CD14-positive monocyte (primary cell): ENCODE measurements around the gene FOXK2. TPM values are rescaled to one million over a fixed set of nuclear protein-coding genes. Genes with fewer than 3 reads are reported as not detected.
"Not testable (repeated sequence)": the region's sequence is repeated elsewhere in the genome, so short reads cannot be mapped to it uniquely, and the experiment has no call there.

ENCODE experiments used
- DNase-seq, 3 donors: peaks; one replicate each; pipeline ENCODE4 v3.0.0-alpha.2; 2011 to 2022
- H2AFZ ChIP-seq: 2 replicates; pipeline ENCODE4 v1.6.0; 2012; ENCODE audit warnings: mild to moderate bottlenecking, low read depth, low read length, inconsistent platforms; ENCODE audit not compliant: insufficient read depth, poor library complexity, severe bottlenecking
- H3K27ac ChIP-seq, 2 donors: 1 replicate in 1 of 2; 2 replicates in 1 of 2; pipeline ENCODE4 v1.5.1; 2012 to 2013; ENCODE audit warnings: low read length in 2 of 2, control low read depth in 1 of 2, inconsistent platforms in 1 of 2, low read depth in 1 of 2, mild to moderate bottlenecking in 1 of 2
- H3K27me3 ChIP-seq, 2 donors: one replicate each; pipeline versions ENCODE4 v1.6.0 to v1.6.1; 2011 to 2013; ENCODE audit warnings: low read length in 2 of 2; ENCODE audit not compliant: control insufficient read depth in 2 of 2, insufficient read depth in 2 of 2
- H3K36me3 ChIP-seq, 2 donors: replicated peaks in 1 of 2; 1 replicate in 1 of 2; 2 replicates in 1 of 2; pipeline versions ENCODE4 v1.5.1 to v1.6.1; 2012 to 2013; ENCODE audit warnings: low read length in 2 of 2, control low read depth in 1 of 2, inconsistent platforms in 1 of 2, mild to moderate bottlenecking in 1 of 2; ENCODE audit not compliant: insufficient read depth in 2 of 2, control insufficient read depth in 1 of 2
- H3K4me1 ChIP-seq, 2 donors: 1 replicate in 1 of 2; 2 replicates in 1 of 2; pipeline versions ENCODE4 v1.5.1 to v1.6.1; 2012 to 2013; ENCODE audit warnings: low read length in 2 of 2, control low read depth in 1 of 2, inconsistent platforms in 1 of 2, mild to moderate bottlenecking in 1 of 2, moderate library complexity in 1 of 2; ENCODE audit not compliant: insufficient read depth in 2 of 2, control insufficient read depth in 1 of 2
- H3K4me2 ChIP-seq: replicated peaks from 2 replicates; pipeline ENCODE3; 2012; ENCODE audit warnings: low read length, moderate library complexity, mild to moderate bottlenecking; ENCODE audit not compliant: poor library complexity, severe bottlenecking; ENCODE audit errors: extremely low read depth
- H3K4me3 ChIP-seq, 3 experiments: fragments of 200-600 bp in 1 of 3; sonication (generic) in 1 of 3; replicated peaks in 1 of 3; 1 replicate in 2 of 3; 2 replicates in 1 of 3; pipeline ENCODE4 v1.5.1; 2011 to 2013; ENCODE audit warnings: low read length in 3 of 3, mild to moderate bottlenecking in 3 of 3, control low read depth in 2 of 3, low read depth in 2 of 3, inconsistent platforms in 1 of 3, moderate library complexity in 1 of 3
- H3K79me2 ChIP-seq: 2 replicates; pipeline ENCODE4 v1.6.0; 2012; ENCODE audit warnings: mild to moderate bottlenecking, control low read depth, inconsistent platforms, low read length, moderate library complexity; ENCODE audit not compliant: insufficient read depth
- H3K9ac ChIP-seq: 2 replicates; pipeline ENCODE4 v1.6.0; 2017; ENCODE audit warnings: low read length, mild to moderate bottlenecking; ENCODE audit not compliant: insufficient read depth, poor library complexity, severe bottlenecking
- H3K9me3 ChIP-seq, 2 donors: replicated peaks in 1 of 2; 1 replicate in 1 of 2; 2 replicates in 1 of 2; pipeline versions ENCODE4 v1.5.1 to v1.6.1; 2012 to 2013; ENCODE audit warnings: low read length in 2 of 2, control low read depth in 1 of 2; ENCODE audit not compliant: control insufficient read depth in 1 of 2, insufficient read depth in 1 of 2
- H4K20me1 ChIP-seq: 2 replicates; pipeline ENCODE4 v1.6.0; 2012; ENCODE audit warnings: mild to moderate bottlenecking, low read length, control low read depth, moderate library complexity; ENCODE audit not compliant: insufficient read depth
- H3K27ac Mint-ChIP-seq, 7 donors: one replicate each; pipeline ENCODE4 v1.8.0; 2020; ENCODE audit warnings: mild to moderate bottlenecking in 7 of 7, mixed read lengths in 7 of 7, moderate library complexity in 6 of 7, inconsistent platforms in 2 of 7
- H3K27me3 Mint-ChIP-seq, 3 donors: one replicate each; pipeline ENCODE4 v1.8.0; 2021 to 2022; ENCODE audit warnings: low read depth in 3 of 3, mild to moderate bottlenecking in 3 of 3, mixed read lengths in 3 of 3, moderate library complexity in 3 of 3, inconsistent platforms in 1 of 3
- H3K36me3 Mint-ChIP-seq, 2 donors: one replicate each; pipeline ENCODE4 v1.8.0; 2020; ENCODE audit warnings: mixed read lengths in 2 of 2, inconsistent platforms in 1 of 2, mild to moderate bottlenecking in 1 of 2
- H3K4me1 Mint-ChIP-seq: one replicate; pipeline ENCODE4 v1.8.0; 2020; ENCODE audit warnings: mild to moderate bottlenecking, mixed read lengths
- H3K4me3 Mint-ChIP-seq, 2 donors: one replicate each; pipeline ENCODE4 v1.8.0; 2020; ENCODE audit warnings: mild to moderate bottlenecking in 2 of 2, mixed read lengths in 2 of 2, moderate library complexity in 1 of 2
- H3K9me3 Mint-ChIP-seq, 7 donors: one replicate each; pipeline ENCODE4 v1.8.0; 2020 to 2022; ENCODE audit warnings: mixed read lengths in 7 of 7, mild to moderate bottlenecking in 6 of 7, moderate library complexity in 6 of 7, inconsistent platforms in 2 of 7
- WGBS: methylation state at CpG from one replicate; pipeline ENCODE4 v1.1.5; 2013; ENCODE audit warnings: missing lambda C conversion rate; ENCODE audit not compliant: insufficient coverage; 5-methylcytosine and 5-hydroxymethylcytosine counted together
- intact Hi-C, 2 donors: fragments of 100-400 bp; cut with micrococcal nuclease; formaldehyde crosslinking; loops; one replicate each; pipeline versions ENCODE4 v1.15.0 to v1.15.1; 2023
- polyA plus RNA-seq, 3 donors: library from polyadenylated mRNA; depleted of rRNA in 1 of 3; unstranded in 2 of 3; stranded (reverse) in 1 of 3; fragments of 300-500 nt in 2 of 3; fragments of >200 nt in 1 of 3; fragmentation: Illumina TruSeq in 2 of 3; gene quantifications; 1 replicate in 2 of 3; 2 replicates in 1 of 3; pipeline ENCODE4 v1.2.3, GENCODE V29; 2012 to 2021
- TF ChIP-seq, protein P1 (sequence below): fragments of 200-600 bp; IDR thresholded peaks from one replicate; pipeline ENCODE4 v1.8.0; 2022; ENCODE audit warnings: antibody characterized with exemption, mild to moderate bottlenecking

The FOXK2 gene
- polyA plus RNA-seq, 3 donors = 3.5 to 18.4 (median 4.7) TPM

DNA sequence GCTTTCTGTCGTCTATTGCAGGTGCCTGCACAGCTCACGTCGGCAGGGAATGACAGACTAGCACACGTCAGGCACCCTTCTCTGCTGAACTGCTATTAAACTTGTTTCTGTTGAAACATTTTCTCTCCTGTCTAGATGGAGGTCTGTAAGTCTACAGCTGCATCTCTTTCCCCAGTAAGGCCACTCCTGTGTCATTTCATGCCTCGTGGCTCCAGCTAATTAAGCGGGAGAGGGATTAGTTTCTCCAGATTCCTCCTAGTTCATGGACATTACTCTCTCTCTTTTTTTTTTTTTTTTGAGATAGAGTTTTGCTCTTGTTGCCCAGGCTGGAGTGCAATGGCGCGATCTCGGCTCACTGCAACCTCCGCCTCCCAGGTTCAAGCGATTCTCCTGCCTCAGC, 54.5 kb downstream of the FOXK2 start:
- Histone ChIP-seq H3K9ac (no peak overlapping the region), H3K36me3 (peaks cover 80 to 98% of the 10 kb centered on the region in 2 donors)

DNA sequence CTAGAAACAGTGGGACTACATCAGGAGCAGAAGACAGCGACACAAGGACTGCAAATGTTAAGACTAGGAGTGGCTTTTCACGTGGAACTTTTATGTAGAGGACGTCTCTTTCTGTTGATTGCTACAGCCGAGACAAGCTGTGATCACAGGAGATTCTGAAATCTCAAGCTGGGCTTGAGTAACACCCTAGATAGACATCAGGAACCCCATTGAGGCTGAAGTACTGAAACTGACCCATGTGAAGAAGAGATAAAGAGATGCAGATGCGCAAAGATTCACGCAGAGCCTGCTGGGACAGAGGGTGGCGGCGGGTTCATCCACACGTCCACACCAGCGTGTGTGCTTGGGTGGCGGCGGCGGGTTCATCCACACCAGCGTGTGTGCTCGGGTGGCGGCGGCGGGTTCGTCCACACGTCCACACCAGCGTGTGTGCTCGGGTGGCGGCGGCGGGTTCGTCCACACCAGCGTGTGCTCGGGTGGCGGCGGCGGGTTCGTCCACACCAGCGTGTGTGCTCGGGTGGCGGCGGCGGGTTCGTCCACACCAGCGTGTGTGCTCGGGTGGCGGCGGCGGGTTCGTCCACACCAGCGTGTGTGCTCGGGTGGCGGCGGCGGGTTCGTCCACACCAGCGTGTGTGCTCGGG, 56.2 kb downstream of the FOXK2 start:
- H3K9me3 ChIP-seq, H3K9me3 Mint-ChIP-seq, H2AFZ ChIP-seq, H3K9ac ChIP-seq, H3K4me1 ChIP-seq, intact Hi-C loops, H3K27ac Mint-ChIP-seq, H3K27ac ChIP-seq, H3K27me3 Mint-ChIP-seq, DNase-seq, H3K4me1 Mint-ChIP-seq, H3K27me3 ChIP-seq, H3K79me2 ChIP-seq, H3K4me3 Mint-ChIP-seq, H3K4me2 ChIP-seq, H3K4me3 ChIP-seq, H4K20me1 ChIP-seq: not testable (repeated sequence)
- H3K36me3 ChIP-seq = peaks cover 71 to 85% of the 10 kb centered on the region in 2 donors
- peaks cover 65 to 77% of the 10 kb centered on the region in 2 donors for H3K36me3 Mint-ChIP-seq
- WGBS = 97% methylated on average over 12 of the region's 52 CpGs

More for the DNA sequence above, 54.5 kb downstream of the FOXK2 start:
- no peak for DNase-seq
- no peaks in the 10 kb centered on the region for H3K9me3 Mint-ChIP-seq
- H3K4me2 ChIP-seq = no peak overlapping the region
- peaks cover 75 to 91% of the 10 kb centered on the region in 2 donors for H3K36me3 Mint-ChIP-seq
- peak overlapping the region in 1 of 7 donors; percentile 68 for H3K27ac Mint-ChIP-seq
- no peak overlapping the region for H3K4me3 ChIP-seq
- no peaks in the 10 kb centered on the region for H3K4me1 Mint-ChIP-seq
- 83% methylated on average over 2 of the region's 11 CpGs for WGBS
- TF ChIP-seq, protein P1, sequence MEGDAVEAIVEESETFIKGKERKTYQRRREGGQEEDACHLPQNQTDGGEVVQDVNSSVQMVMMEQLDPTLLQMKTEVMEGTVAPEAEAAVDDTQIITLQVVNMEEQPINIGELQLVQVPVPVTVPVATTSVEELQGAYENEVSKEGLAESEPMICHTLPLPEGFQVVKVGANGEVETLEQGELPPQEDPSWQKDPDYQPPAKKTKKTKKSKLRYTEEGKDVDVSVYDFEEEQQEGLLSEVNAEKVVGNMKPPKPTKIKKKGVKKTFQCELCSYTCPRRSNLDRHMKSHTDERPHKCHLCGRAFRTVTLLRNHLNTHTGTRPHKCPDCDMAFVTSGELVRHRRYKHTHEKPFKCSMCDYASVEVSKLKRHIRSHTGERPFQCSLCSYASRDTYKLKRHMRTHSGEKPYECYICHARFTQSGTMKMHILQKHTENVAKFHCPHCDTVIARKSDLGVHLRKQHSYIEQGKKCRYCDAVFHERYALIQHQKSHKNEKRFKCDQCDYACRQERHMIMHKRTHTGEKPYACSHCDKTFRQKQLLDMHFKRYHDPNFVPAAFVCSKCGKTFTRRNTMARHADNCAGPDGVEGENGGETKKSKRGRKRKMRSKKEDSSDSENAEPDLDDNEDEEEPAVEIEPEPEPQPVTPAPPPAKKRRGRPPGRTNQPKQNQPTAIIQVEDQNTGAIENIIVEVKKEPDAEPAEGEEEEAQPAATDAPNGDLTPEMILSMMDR = no peak
- H4K20me1 ChIP-seq = peaks cover 8% of the 10 kb centered on the region
- intact Hi-C loops = no loop called here
- H3K4me3 Mint-ChIP-seq = no peak overlapping the region
- no peaks in the 10 kb centered on the region for H3K27me3 Mint-ChIP-seq
- no peaks in the 10 kb centered on the region for H3K9me3 ChIP-seq
- H3K4me1 ChIP-seq = no peaks in the 10 kb centered on the region
- no peak overlapping the region for H2AFZ ChIP-seq
- H3K27me3 ChIP-seq = no peaks in the 10 kb centered on the region
- H3K79me2 ChIP-seq = peaks cover 3% of the 10 kb centered on the region
- no peak overlapping the region for H3K27ac ChIP-seq
